Femur (tissue), 1 donor: ENCODE data around the gene EXOC7.

Experiments used
- DNase-seq: peaks from one replicate; pipeline ENCODE4 v3.0.0-alpha.2; 2017

EXOC7 gene

GRCh38 chr17:76103274-76104139 lies at the start of gene EXOC7:
Gene EXOC7 (minus strand): TSS chr17:76103787. CDS start chr17:76103692, 95 bp downstream.
- peak; percentile 95 for DNase-seq

DNA sequence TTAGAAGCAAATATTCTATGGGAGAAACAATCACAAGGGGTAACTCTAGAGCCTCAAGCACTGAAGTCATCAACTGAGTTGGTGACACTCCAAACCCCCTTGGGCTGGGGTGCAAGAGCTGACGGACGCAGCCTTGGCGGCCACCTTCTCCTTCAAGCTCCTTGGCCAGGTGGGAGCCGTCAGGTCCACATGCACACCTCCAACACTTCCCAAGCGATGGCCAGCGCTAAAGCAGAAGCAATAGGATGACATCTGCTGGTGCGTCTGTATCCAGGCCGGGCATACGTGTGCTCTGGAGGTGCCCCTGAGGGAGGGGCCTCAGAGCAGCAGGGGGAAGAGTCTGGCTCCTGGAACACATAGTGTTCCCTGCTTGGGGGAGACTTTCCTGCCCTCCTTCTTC lies 49.6 kb upstream of the EXOC7 start:
- DNase-seq = no peak

- no peak for DNase-seq
Measured at GRCh38 chr17:76152591-76152990, 49.0 kb upstream of the EXOC7 start.

DNA sequence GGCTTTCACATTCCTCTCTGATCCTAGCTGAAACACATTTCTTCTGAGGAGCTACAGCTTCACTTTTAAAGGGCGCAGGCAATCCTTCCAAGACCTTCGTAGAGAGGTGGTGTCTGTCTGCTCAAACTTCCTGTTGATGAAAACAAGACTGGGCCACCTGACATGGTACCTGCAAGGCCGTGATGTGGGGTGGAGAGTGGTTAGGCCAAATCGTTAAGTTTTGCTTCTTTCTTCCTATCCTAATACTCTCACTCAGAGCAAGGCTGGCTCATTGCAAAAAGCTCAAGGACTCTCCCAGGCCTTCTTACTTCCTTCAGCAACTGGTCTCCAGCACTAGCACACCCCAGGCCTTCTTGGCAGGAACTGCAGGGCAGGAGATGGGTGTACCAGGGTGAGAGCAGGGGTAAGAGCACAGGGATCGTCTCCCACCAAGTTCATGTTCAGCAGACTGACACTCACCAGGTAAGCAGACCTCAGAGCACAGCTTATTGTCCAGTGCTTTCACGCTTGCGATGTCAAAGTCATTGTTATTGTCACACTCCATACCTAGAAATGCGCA lies 48.4 kb upstream of the EXOC7 start:
- no peak for DNase-seq

GRCh38 chr17:76150712-76151622 lies 47.4 kb upstream of the EXOC7 start:
- DNase-seq = peak; percentile 64

DNA sequence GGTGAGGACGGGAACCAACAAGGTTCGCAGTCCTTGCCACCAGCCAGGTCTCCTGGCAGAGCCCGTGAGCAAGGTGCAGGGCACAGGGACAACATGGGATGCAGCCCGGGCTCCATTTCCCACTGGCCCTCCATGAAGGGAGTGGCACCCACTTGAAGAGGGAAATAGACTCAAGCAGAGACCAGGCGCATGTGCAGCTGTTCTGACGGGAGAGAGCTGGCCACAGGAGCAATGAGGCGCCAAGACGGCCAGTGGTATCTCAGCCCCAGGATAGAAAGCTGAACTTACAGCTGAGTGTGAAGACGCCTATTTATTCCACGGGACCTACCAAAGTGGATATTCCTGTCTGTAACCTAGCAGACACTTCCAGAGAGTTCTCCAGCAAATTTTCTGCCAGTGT lies 45.6 kb upstream of the EXOC7 start:
- no peak for DNase-seq

- DNase-seq = no peak
Measured at GRCh38 chr17:76148015-76148326, 44.4 kb upstream of the EXOC7 start.

GRCh38 chr17:76147211-76148014 lies 43.8 kb upstream of the EXOC7 start:
- no peak for DNase-seq

DNA sequence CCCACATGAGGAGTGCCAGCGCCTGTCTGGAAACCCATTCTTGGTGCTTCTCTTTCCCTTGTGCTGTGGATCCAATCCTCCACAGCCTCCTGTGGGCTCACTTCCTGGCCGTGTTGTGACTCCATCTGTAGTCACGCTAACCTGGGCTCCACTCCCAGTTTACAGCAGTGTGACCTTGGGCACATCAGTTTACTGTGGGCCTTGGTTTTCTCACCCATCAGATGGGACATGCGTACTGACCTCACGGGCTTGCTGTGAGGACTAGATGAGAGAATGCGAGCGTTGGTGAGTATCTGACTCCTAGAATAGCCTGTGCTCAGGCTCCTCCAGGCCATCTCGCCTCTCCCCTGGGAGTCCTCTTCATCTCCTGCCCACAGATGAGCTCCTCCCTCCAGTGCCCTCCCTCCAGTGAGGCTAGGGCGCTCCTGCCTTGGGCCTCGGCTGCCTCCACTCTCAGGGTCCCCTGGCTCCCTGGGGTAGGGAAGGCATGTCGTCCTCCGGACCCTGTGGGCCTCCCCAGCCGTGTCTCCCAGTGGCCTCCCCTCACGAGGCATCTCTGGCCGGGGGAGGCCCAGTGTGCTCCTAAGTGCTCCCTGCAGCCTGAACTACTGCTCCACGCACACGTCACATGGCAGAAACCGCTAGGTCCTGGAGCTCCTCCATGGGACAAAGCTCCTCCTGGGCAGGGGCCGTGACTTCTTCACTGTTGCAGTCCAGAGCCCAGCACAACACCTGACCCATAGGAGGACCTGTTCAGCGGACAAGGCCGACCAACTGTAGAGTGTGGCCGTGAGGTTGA lies 42.7 kb upstream of the EXOC7 start:
- DNase-seq = no peak

- DNase-seq = no peak
Measured at GRCh38 chr17:76145231-76146052, 41.9 kb upstream of the EXOC7 start.

- no peak for DNase-seq
Measured at GRCh38 chr17:76142585-76143041, 39.0 kb upstream of the EXOC7 start.

DNA sequence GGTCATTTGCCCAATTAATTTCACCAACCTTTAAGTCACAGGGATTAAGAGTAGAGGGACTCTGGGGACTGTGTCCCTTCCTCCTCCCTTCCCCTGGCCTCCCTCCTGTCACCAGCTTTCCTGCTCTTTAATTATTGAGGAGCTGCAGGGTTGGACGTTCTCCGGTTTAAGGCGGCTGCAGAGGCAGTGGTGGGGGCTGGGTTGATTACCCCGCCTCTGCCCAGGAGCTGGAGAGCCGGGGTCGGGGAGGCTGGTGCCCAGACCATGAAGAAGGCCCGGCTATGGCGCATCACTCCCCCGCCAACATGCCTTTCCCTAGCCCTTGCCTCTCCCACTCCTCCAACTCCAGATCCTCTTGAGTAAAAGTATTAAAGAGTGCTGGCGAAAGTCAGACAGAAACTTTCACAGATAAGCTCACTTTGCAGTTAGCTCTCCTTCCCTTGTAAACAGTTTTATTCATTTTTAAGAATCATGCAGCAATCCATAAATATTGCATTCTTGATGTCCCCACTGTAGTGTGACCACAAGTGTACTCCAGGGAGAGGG lies 38.5 kb upstream of the EXOC7 start:
- no peak for DNase-seq

GRCh38 chr17:76141212-76142038 lies 37.8 kb upstream of the EXOC7 start, which contains the start of gene FOXJ1:
Gene FOXJ1 (minus strand): TSS chr17:76141245. CDS start chr17:76140395, 850 bp downstream.
- DNase-seq = peak; percentile 95

GRCh38 chr17:76140661-76141211 lies 37.1 kb upstream of the EXOC7 start:
- DNase-seq = no peak

GRCh38 chr17:76139801-76140660 lies 36.4 kb upstream of the EXOC7 start:
- DNase-seq = peak; percentile 34

DNA sequence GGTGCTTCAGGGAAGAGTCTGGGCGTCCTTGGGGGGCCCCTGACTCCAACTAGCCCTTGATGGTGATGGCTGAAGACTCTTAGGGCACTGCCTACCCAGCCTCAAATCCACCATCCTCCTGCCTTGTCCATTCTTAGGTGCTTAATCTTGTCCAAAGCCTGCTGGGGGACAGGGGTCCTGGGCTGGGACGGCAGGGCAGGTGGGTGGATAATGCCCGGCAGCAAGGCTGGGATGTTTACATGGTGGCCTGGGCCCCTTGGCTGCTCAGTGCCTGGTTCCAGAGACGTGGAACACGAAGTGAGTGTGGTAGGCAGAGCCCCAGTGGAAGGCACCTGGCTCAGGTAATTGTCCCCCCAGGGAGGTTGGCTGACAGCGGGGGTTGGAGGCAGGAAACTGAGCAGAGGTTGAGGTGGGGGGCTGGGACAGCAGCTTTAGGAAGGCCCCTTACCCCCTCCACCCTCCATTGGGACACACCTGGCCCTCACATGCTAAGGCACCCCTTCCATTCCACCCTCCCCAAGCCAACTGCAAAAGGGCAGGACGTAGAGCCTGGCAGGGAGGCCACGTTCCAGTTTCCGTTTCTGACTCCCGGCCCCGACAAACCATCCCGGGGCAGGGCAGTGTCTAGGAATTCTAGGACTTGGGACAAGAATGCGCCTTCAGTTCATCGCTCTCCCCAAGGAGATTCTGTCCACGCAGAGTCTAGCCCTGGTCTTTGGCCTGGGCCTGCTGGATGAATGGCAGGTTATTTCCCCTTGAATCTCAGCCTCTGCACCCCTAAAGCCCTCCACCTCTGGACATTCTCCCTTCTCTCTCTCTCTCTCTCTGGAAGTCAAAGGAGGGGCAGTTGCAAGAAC lies 35.5 kb upstream of the EXOC7 start:
- DNase-seq = peak; percentile 17
